GM19463 (cell line): ENCODE results near the gene SH2D4B.
A peak's percentile ranks its signal among the peaks of the same experiment; 100 is the strongest.

ENCODE experiments used
- ATAC-seq: cut with Tn5 transposase; IDR thresholded peaks from one replicate; pipeline ENCODE4 v1.9.1; 2021; ENCODE audit warnings: mild to moderate bottlenecking, moderate library complexity; ENCODE audit not compliant: unreplicated experiment

The SH2D4B gene

GRCh38 chr10:80503584-80504157, 34.0 kb upstream of the SH2D4B start:
- ATAC-seq: no peak

GRCh38 chr10:80504158-80504811, 33.4 kb upstream of the SH2D4B start:
- no peak for ATAC-seq

GRCh38 chr10:80504897-80505465, 32.7 kb upstream of the SH2D4B start:
- no peak for ATAC-seq

GRCh38 chr10:80506189-80506575, 31.5 kb upstream of the SH2D4B start:
- ATAC-seq: no peak

GRCh38 chr10:80506836-80507487, 30.7 kb upstream of the SH2D4B start:
- no peak for ATAC-seq

GRCh38 chr10:80509108-80509402, 28.6 kb upstream of the SH2D4B start:
- ATAC-seq: no peak

- ATAC-seq: no peak
Measured at GRCh38 chr10:80509403-80510161, 28.1 kb upstream of the SH2D4B start.

- no peak for ATAC-seq
Measured at GRCh38 chr10:80512031-80512526, 25.6 kb upstream of the SH2D4B start.

GRCh38 chr10:80513106-80513505, 24.6 kb upstream of the SH2D4B start:
- ATAC-seq: no peak

- no peak for ATAC-seq
Measured at GRCh38 chr10:80515511-80515910, 22.2 kb upstream of the SH2D4B start.

- no peak for ATAC-seq
Measured at GRCh38 chr10:80515941-80516340, 21.8 kb upstream of the SH2D4B start.

- no peak for ATAC-seq
Measured at GRCh38 chr10:80516506-80517075, 21.1 kb upstream of the SH2D4B start.

GRCh38 chr10:80517416-80518142, 20.1 kb upstream of the SH2D4B start:
- ATAC-seq: no peak

- no peak for ATAC-seq
Measured at GRCh38 chr10:80518143-80518806, 19.4 kb upstream of the SH2D4B start.

GRCh38 chr10:80518807-80519360, 18.8 kb upstream of the SH2D4B start:
- no peak for ATAC-seq

- ATAC-seq: no peak
Measured at GRCh38 chr10:80519936-80520650, 17.6 kb upstream of the SH2D4B start.

GRCh38 chr10:80520661-80521470, 16.8 kb upstream of the SH2D4B start:
- ATAC-seq: peak; percentile 33

GRCh38 chr10:80522756-80523363, 14.8 kb upstream of the SH2D4B start:
- ATAC-seq: peak; percentile 43
